OCI-LY1 (cell line): ENCODE data around the gene C8G.

Experiments
- H2AFZ ChIP-seq: fragments of 200-600 bp; sonication (generic), shearing (Covaris generic); 2 replicates; pipeline ENCODE4 v1.6.0; 2014; ENCODE audit warnings: antibody characterized with exemption, mild to moderate bottlenecking, low read length
- H3F3A ChIP-seq: fragments of 200-600 bp; sonication (generic), shearing (Covaris generic); 2 replicates; pipeline ENCODE4 v1.6.0; 2014; ENCODE audit warnings: mild to moderate bottlenecking, antibody characterized with exemption, low read length, moderate library complexity; ENCODE audit not compliant: insufficient read depth
- H3K27ac ChIP-seq: fragments of 200-600 bp; sonication (generic); 2 replicates; pipeline ENCODE4 v1.5.1; 2014; ENCODE audit warnings: low read length, mixed run types, mild to moderate bottlenecking, low read depth; ENCODE audit not compliant: poor library complexity, severe bottlenecking
- H3K27me3 ChIP-seq: fragments of 200-600 bp; sonication (generic); 2 replicates; pipeline ENCODE4 v1.6.0; 2014; ENCODE audit warnings: antibody characterized with exemption, mild to moderate bottlenecking, low read length, moderate library complexity; ENCODE audit not compliant: insufficient read depth
- H3K36me3 ChIP-seq: fragments of 200-600 bp; sonication (generic); 2 replicates; pipeline ENCODE4 v1.6.1; 2014; ENCODE audit warnings: mild to moderate bottlenecking, antibody characterized with exemption, low read length, moderate library complexity, mixed read lengths; ENCODE audit not compliant: insufficient read depth
- H3K4me1 ChIP-seq: fragments of 200-600 bp; sonication (generic); 2 replicates; pipeline ENCODE4 v1.5.1; 2014; ENCODE audit warnings: mild to moderate bottlenecking, low read length, moderate library complexity; ENCODE audit not compliant: insufficient read depth, severe bottlenecking
- H3K4me2 ChIP-seq: fragments of 200-600 bp; sonication (generic), shearing (Covaris generic); 2 replicates; pipeline ENCODE4 v1.6.1; 2014; ENCODE audit warnings: low read length
- H3K4me3 ChIP-seq: fragments of 200-600 bp; sonication (generic); 2 replicates; pipeline ENCODE4 v1.5.1; 2014; ENCODE audit warnings: low read length, low read depth, mild to moderate bottlenecking, mixed read lengths; ENCODE audit not compliant: poor library complexity, severe bottlenecking
- H3K79me2 ChIP-seq: fragments of 200-600 bp; shearing (Covaris generic); 2 replicates; pipeline ENCODE4 v1.6.1; 2016; ENCODE audit warnings: mixed run types, low read length, mixed read lengths; ENCODE audit not compliant: insufficient read depth
- H3K9ac ChIP-seq: fragments of 200-600 bp; sonication (generic), shearing (Covaris generic); 2 replicates; pipeline ENCODE4 v1.6.1; 2014; ENCODE audit warnings: mild to moderate bottlenecking, low read length, mixed read lengths
- H3K9me2 ChIP-seq: fragments of 200-600 bp; sonication (generic), shearing (Covaris generic); 2 replicates; pipeline ENCODE4 v1.6.1; 2014; ENCODE audit warnings: low read depth, mild to moderate bottlenecking, low read length, mixed read lengths
- H3K9me3 ChIP-seq: fragments of 200-600 bp; shearing (Covaris generic); 2 replicates; pipeline ENCODE4 v1.6.1; 2014; ENCODE audit warnings: low read length, mixed read lengths
- H4K20me1 ChIP-seq: fragments of 200-600 bp; sonication (generic), shearing (Covaris generic); 2 replicates; pipeline ENCODE4 v1.6.0; 2016; ENCODE audit warnings: mild to moderate bottlenecking, low read length; ENCODE audit not compliant: insufficient read depth
- CTCF ChIP-seq: fragments of 200-600 bp; sonication (generic), shearing (Covaris generic); IDR thresholded peaks from 2 replicates; pipeline ENCODE4 v1.5.1; 2017; ENCODE audit warnings: mild to moderate bottlenecking, antibody characterized with exemption, low read length, moderate library complexity, mixed read lengths
- EZH2 ChIP-seq: fragments of 200-600 bp; sonication (generic), shearing (Covaris generic); IDR thresholded peaks from 2 replicates; pipeline ENCODE4 v1.8.0; 2017; ENCODE audit warnings: borderline replicate concordance, mixed run types, mild to moderate bottlenecking, antibody characterized with exemption, low read length, moderate library complexity, mixed read lengths

C8G gene

GRCh38 chr9:136994888-136995230, 49.8 kb downstream of the C8G start:
- no peak overlapping the region for H3K4me3 ChIP-seq
- H4K20me1 ChIP-seq, result no peaks in the 10 kb centered on the region
- H3K9me2 ChIP-seq, result no peaks in the 10 kb centered on the region
- no peak overlapping the region for H3K4me2 ChIP-seq
- no peak overlapping the region for H3K27ac ChIP-seq
- peaks cover 20% of the 10 kb centered on the region for H3K4me1 ChIP-seq
- TF ChIP-seq CTCF, result no peak
- no peak for TF ChIP-seq EZH2
- no peaks in the 10 kb centered on the region for H3K79me2 ChIP-seq
- H3K27me3 ChIP-seq, result no peaks in the 10 kb centered on the region
- H3F3A ChIP-seq, result no peaks in the 10 kb centered on the region
- H2AFZ ChIP-seq, result no peak overlapping the region
- no peaks in the 10 kb centered on the region for H3K9me3 ChIP-seq
- H3K9ac ChIP-seq, result no peak overlapping the region
- H3K36me3 ChIP-seq, result no peaks in the 10 kb centered on the region; the same call in 1 of the 2 replicates

GRCh38 chr9:136995362-136995761, 50.3 kb downstream of the C8G start:
- H2AFZ ChIP-seq, result no peak overlapping the region
- no peak overlapping the region for H3K9ac ChIP-seq
- H4K20me1 ChIP-seq, result no peaks in the 10 kb centered on the region
- H3K36me3 ChIP-seq, result no peaks in the 10 kb centered on the region; the same call in 1 of the 2 replicates
- H3K27me3 ChIP-seq, result no peaks in the 10 kb centered on the region
- H3K27ac ChIP-seq, result no peak overlapping the region
- TF ChIP-seq EZH2, result no peak
- TF ChIP-seq CTCF, result no peak
- no peaks in the 10 kb centered on the region for H3K9me3 ChIP-seq
- H3K79me2 ChIP-seq, result no peaks in the 10 kb centered on the region
- no peak overlapping the region for H3K4me2 ChIP-seq
- no peaks in the 10 kb centered on the region for H3F3A ChIP-seq
- H3K4me3 ChIP-seq, result no peak overlapping the region
- H3K9me2 ChIP-seq, result no peaks in the 10 kb centered on the region
- peaks cover 25% of the 10 kb centered on the region for H3K4me1 ChIP-seq

GRCh38 chr9:136995772-136996311, 50.8 kb downstream of the C8G start:
- no peaks in the 10 kb centered on the region for H3K27me3 ChIP-seq
- H2AFZ ChIP-seq, result no peak overlapping the region
- H4K20me1 ChIP-seq, result no peaks in the 10 kb centered on the region
- no peaks in the 10 kb centered on the region for H3K9me3 ChIP-seq
- H3K4me2 ChIP-seq, result no peak overlapping the region
- H3K27ac ChIP-seq, result no peak overlapping the region
- no peaks in the 10 kb centered on the region for H3K9me2 ChIP-seq
- no peak overlapping the region for H3K4me3 ChIP-seq
- H3F3A ChIP-seq, result no peaks in the 10 kb centered on the region
- no peaks in the 10 kb centered on the region; the same call in 1 of the 2 replicates for H3K36me3 ChIP-seq
- H3K4me1 ChIP-seq, result peaks cover 27% of the 10 kb centered on the region
- no peaks in the 10 kb centered on the region for H3K79me2 ChIP-seq
- H3K9ac ChIP-seq, result no peak overlapping the region
- no peak for TF ChIP-seq EZH2
- no peak for TF ChIP-seq CTCF
